ENCODE results near the gene TTLL9. TPM values are rescaled to one million over a fixed set of nuclear protein-coding genes. Genes with fewer than 3 reads are reported as not detected.

The TTLL9 gene
- polyA plus RNA-seq, 3 donors: 0.21 TPM; not detected in 2

GRCh38 chr20:31918466-31919105, 48.2 kb downstream of the TTLL9 start:
- H4K20me1 ChIP-seq (ENCODE audit: insufficient read depth, low read length): no peaks in the 10 kb centered on the region
- Mint-ChIP-seq H3K4me1 (peaks cover 13% of the 10 kb centered on the region), H3K27ac (no peak overlapping the region), H3K9me3 (peaks cover 0 to 4% (median 1%) of the 10 kb centered on the region in 7 donors), H3K36me3 (no peaks in the 10 kb centered on the region), H3K4me3 (peak overlapping the region in 1 of 2 donors; percentile 85), H3K27me3 (ENCODE audit: low read depth in 3 of 3) (peaks cover 3 to 6% (median 4%) of the 10 kb centered on the region in 3 donors)
- H3K4me3 ChIP-seq (replicated peaks in 1 of 3; ENCODE audit: low read depth in 2 of 3, low read length in 3 of 3): no peak overlapping the region
- H3K9me3 ChIP-seq (replicated peaks in 1 of 2; ENCODE audit: control insufficient read depth in 1 of 2, insufficient read depth in 1 of 2, low read length in 2 of 2): no peaks in the 10 kb centered on the region
- H3K4me2 ChIP-seq (replicated peaks; ENCODE audit: extremely low read depth, low read length, poor library complexity, severe bottlenecking): no peak overlapping the region
- H2AFZ ChIP-seq (ENCODE audit: insufficient read depth, low read depth, low read length, poor library complexity, severe bottlenecking): peak overlapping the region; percentile 35
- no peak overlapping the region for H3K27ac ChIP-seq (ENCODE audit: low read depth in 1 of 2, low read length in 2 of 2)
- no peak for TF ChIP-seq CTCF (IDR thresholded peaks at IDR 0.05)
- H3K4me1 ChIP-seq (ENCODE audit: control insufficient read depth in 1 of 2, insufficient read depth in 2 of 2, low read length in 2 of 2): no peaks in the 10 kb centered on the region
- 92% methylated on average over 6 of the region's 7 CpGs for WGBS (ENCODE audit: insufficient coverage)
- no peaks in the 10 kb centered on the region for H3K79me2 ChIP-seq (ENCODE audit: insufficient read depth, low read length)
- DNase-seq: no peak
- intact Hi-C loops (cut with micrococcal nuclease): no loop called here
- no peaks in the 10 kb centered on the region for H3K36me3 ChIP-seq (replicated peaks in 1 of 2; ENCODE audit: control insufficient read depth in 1 of 2, insufficient read depth in 2 of 2, low read length in 2 of 2)
- no peak overlapping the region for H3K9ac ChIP-seq (ENCODE audit: insufficient read depth, low read length, poor library complexity, severe bottlenecking)
- H3K27me3 ChIP-seq (ENCODE audit: control insufficient read depth in 2 of 2, insufficient read depth in 2 of 2, low read length in 2 of 2): no peaks in the 10 kb centered on the region

- no peak overlapping the region for H3K27ac Mint-ChIP-seq
- no peaks in the 10 kb centered on the region for H3K36me3 ChIP-seq (replicated peaks in 1 of 2; ENCODE audit: control insufficient read depth in 1 of 2, insufficient read depth in 2 of 2, low read length in 2 of 2)
- H3K4me1 ChIP-seq (ENCODE audit: control insufficient read depth in 1 of 2, insufficient read depth in 2 of 2, low read length in 2 of 2): no peaks in the 10 kb centered on the region
- H3K27me3 Mint-ChIP-seq (ENCODE audit: low read depth in 3 of 3): peaks cover 5 to 9% (median 8%) of the 10 kb centered on the region in 3 donors
- H3K4me3 Mint-ChIP-seq: no peak overlapping the region
- intact Hi-C loops (cut with micrococcal nuclease): no loop called here
- no peaks in the 10 kb centered on the region for H3K27me3 ChIP-seq (ENCODE audit: control insufficient read depth in 2 of 2, insufficient read depth in 2 of 2, low read length in 2 of 2)
- no peaks in the 10 kb centered on the region for H3K79me2 ChIP-seq (ENCODE audit: insufficient read depth, low read length)
- no peak overlapping the region for H3K4me2 ChIP-seq (replicated peaks; ENCODE audit: extremely low read depth, low read length, poor library complexity, severe bottlenecking)
- no peak overlapping the region for H3K27ac ChIP-seq (ENCODE audit: low read depth in 1 of 2, low read length in 2 of 2)
- H3K4me1 Mint-ChIP-seq: peaks cover 16% of the 10 kb centered on the region
- no peak overlapping the region for H3K9ac ChIP-seq (ENCODE audit: insufficient read depth, low read length, poor library complexity, severe bottlenecking)
- no peaks in the 10 kb centered on the region for H3K36me3 Mint-ChIP-seq
- H3K9me3 ChIP-seq (replicated peaks in 1 of 2; ENCODE audit: control insufficient read depth in 1 of 2, insufficient read depth in 1 of 2, low read length in 2 of 2): no peaks in the 10 kb centered on the region
- TF ChIP-seq CTCF (IDR thresholded peaks at IDR 0.05): no peak
- no peak for DNase-seq
- peaks cover 0 to 4% (median 1%) of the 10 kb centered on the region in 7 donors for H3K9me3 Mint-ChIP-seq
- H4K20me1 ChIP-seq (ENCODE audit: insufficient read depth, low read length): no peaks in the 10 kb centered on the region
- WGBS (ENCODE audit: insufficient coverage): 100% methylated on average over 1 of the region's 6 CpGs
- no peak overlapping the region for H3K4me3 ChIP-seq (replicated peaks in 1 of 3; ENCODE audit: low read depth in 2 of 3, low read length in 3 of 3)
- no peak overlapping the region for H2AFZ ChIP-seq (ENCODE audit: insufficient read depth, low read depth, low read length, poor library complexity, severe bottlenecking)
Measured at GRCh38 chr20:31919410-31920155, 49.1 kb downstream of the TTLL9 start.

Data from CD14-positive monocyte (primary cell).